HepG2 (cell line): ENCODE measurements around the gene PLPP3. TPM values are rescaled to one million over a fixed set of nuclear protein-coding genes. Genes with fewer than 3 reads are reported as not detected.

Source experiments
- DR1 ChIP-seq: sonication (generic); formaldehyde crosslinking; IDR thresholded peaks from 2 replicates; pipeline ENCODE4 v1.8.0; 2021; ENCODE audit warnings: mild to moderate bottlenecking, missing genetic modification reagents, inconsistent platforms
- FIP1L1 ChIP-seq: fragments of 200-400 bp; formaldehyde crosslinking; IDR thresholded peaks from 2 replicates; pipeline ENCODE4 v1.6.1; 2018; ENCODE audit warnings: low read depth, mild to moderate bottlenecking, low read length, moderate library complexity, borderline replicate concordance; ENCODE audit not compliant: insufficient read depth
- FOXA3 ChIP-seq: IDR thresholded peaks from 2 replicates; pipeline ENCODE4 v1.6.1; 2016; ENCODE audit warnings: missing genetic modification reagents, missing compliant biosample characterization
- FOXC1 ChIP-seq: sonication (generic); formaldehyde crosslinking; IDR thresholded peaks from 2 replicates; pipeline ENCODE4 v1.8.0; 2022; ENCODE audit warnings: mild to moderate bottlenecking, missing genetic modification reagents, borderline replicate concordance
- HCFC1 ChIP-seq: fragments of 150-350 bp; IDR thresholded peaks from 2 replicates; pipeline ENCODE4 v1.6.1; 2014; ENCODE audit warnings: low read depth, low read length
- HIVEP1 ChIP-seq: sonication (generic); formaldehyde crosslinking; IDR thresholded peaks from 2 replicates; pipeline ENCODE4 v1.4.0; 2020; ENCODE audit warnings: mild to moderate bottlenecking, missing genetic modification reagents
- KAT2B ChIP-seq: fragments of 150-350 bp; IDR thresholded peaks from 2 replicates; pipeline ENCODE4 v1.6.1; 2014; ENCODE audit warnings: low read depth, low read length, borderline replicate concordance
- NR2F1 ChIP-seq, 2 experiments: fragments of 450-650 bp in 1 of 2; formaldehyde crosslinking in 1 of 2; IDR thresholded peaks; 2 replicates each; pipeline versions ENCODE4 v1.5.0 to v1.6.1; 2016 to 2020; ENCODE audit warnings: mild to moderate bottlenecking in 1 of 2, missing compliant biosample characterization in 1 of 2, missing genetic modification reagents in 1 of 2, moderate library complexity in 1 of 2
- PPARG ChIP-seq: conservative IDR thresholded peaks from 2 replicates; pipeline ENCODE4 v1.6.1; 2016; ENCODE audit warnings: missing biosample characterization, missing genetic modification reagents
- RELA ChIP-seq: sonication (generic); formaldehyde crosslinking; IDR thresholded peaks from 2 replicates; pipeline ENCODE4 v1.4.0; 2020; ENCODE audit warnings: missing genetic modification reagents
- STAT5B ChIP-seq: sonication (generic); formaldehyde crosslinking; IDR thresholded peaks from 2 replicates; pipeline ENCODE4 v1.4.0; 2020; ENCODE audit warnings: missing genetic modification reagents
- YY1 ChIP-seq: IDR thresholded peaks from 2 replicates; pipeline ENCODE4 v1.6.1; 2011; ENCODE audit warnings: low read length, low read depth, moderate library complexity, mild to moderate bottlenecking; ENCODE audit not compliant: insufficient read depth, insufficient replicate concordance
- ZBTB20 ChIP-seq: sonication (generic); formaldehyde crosslinking; IDR thresholded peaks from 2 replicates; pipeline ENCODE4 v1.8.1; 2023; ENCODE audit warnings: missing genetic modification reagents, low read depth, mild to moderate bottlenecking, borderline replicate concordance
- ZBTB8A ChIP-seq: sonication (generic); formaldehyde crosslinking; IDR thresholded peaks from 2 replicates; pipeline ENCODE4 v1.4.0; 2020; ENCODE audit warnings: mild to moderate bottlenecking, low read depth, missing genetic modification reagents, borderline replicate concordance
- ZFP1 ChIP-seq: IDR thresholded peaks from 2 replicates; pipeline ENCODE4 v1.6.1; 2016
- ZNF20 ChIP-seq: sonication (generic); formaldehyde crosslinking; IDR thresholded peaks from 2 replicates; pipeline ENCODE4 v1.4.0; 2020; ENCODE audit warnings: mild to moderate bottlenecking, moderate library complexity, missing genetic modification reagents
- ZNF282 ChIP-seq: fragments of 450-650 bp; IDR thresholded peaks from 2 replicates; pipeline ENCODE4 v1.6.1; 2018; ENCODE audit not compliant: partially characterized antibody
- ZNF563 ChIP-seq: sonication (generic); formaldehyde crosslinking; IDR thresholded peaks from 2 replicates; pipeline ENCODE4 v1.8.0; 2022; ENCODE audit warnings: mild to moderate bottlenecking, moderate library complexity, missing genetic modification reagents
- ZNF780A ChIP-seq: sonication (generic); formaldehyde crosslinking; IDR thresholded peaks from 2 replicates; pipeline ENCODE4 v1.8.0; 2022; ENCODE audit warnings: mild to moderate bottlenecking, missing genetic modification reagents, moderate library complexity
- ZNF839 ChIP-seq: sonication (generic); formaldehyde crosslinking; IDR thresholded peaks from 2 replicates; pipeline ENCODE4 v1.4.0; 2020; ENCODE audit warnings: missing genetic modification reagents, mild to moderate bottlenecking, borderline replicate concordance
- polyA plus RNA-seq, 8 experiments: library from polyadenylated mRNA; depleted of rRNA in 3 of 8; stranded (reverse) in 7 of 8; unstranded in 1 of 8; fragments of >200 nt; fragmentation: Illumina TruSeq in 4 of 8; extraction: Trizol in 4 of 8; gene quantifications; 2 replicates each; pipeline versions ENCODE4 v1.2.1 to v1.2.3, GENCODE V29; 2011 to 2016; ENCODE audit warnings: low read depth in 4 of 8, missing spikeins in 1 of 8, mixed read lengths in 1 of 8; ENCODE audit not compliant: insufficient read depth in 1 of 8
- total RNA-seq, 5 experiments: library from RNA; depleted of rRNA; stranded (reverse); fragments of >200 nt; fragmentation: Illumina TruSeq; extraction: Trizol; gene quantifications; 2 replicates each; pipeline ENCODE4 v1.2.3, GENCODE V29; 2016; ENCODE audit warnings: low read depth in 1 of 5
- TF ChIP-seq, protein P1 (sequence below): IDR thresholded peaks from 2 replicates; pipeline ENCODE4 v1.6.1; 2016; ENCODE audit warnings: missing genetic modification reagents, missing compliant biosample characterization
- TF ChIP-seq, protein P2 (sequence below): IDR thresholded peaks from 2 replicates; pipeline ENCODE4 v1.6.1; 2018; ENCODE audit warnings: missing genetic modification reagents, mild to moderate bottlenecking, missing compliant biosample characterization
- TF ChIP-seq, protein P3 (sequence below): sonication (generic); formaldehyde crosslinking; conservative IDR thresholded peaks from 2 replicates; pipeline ENCODE4 v1.8.0; 2022; ENCODE audit warnings: missing genetic modification reagents
- TF ChIP-seq, protein P4 (sequence below): sonication (generic); formaldehyde crosslinking; IDR thresholded peaks from 2 replicates; pipeline ENCODE4 v1.8.0; 2022; ENCODE audit warnings: mild to moderate bottlenecking, missing genetic modification reagents; ENCODE audit not compliant: insufficient replicate concordance

Gene PLPP3
- total and polyA plus RNA-seq, 2 of the 13 experiments (the other 11 are each of a cell fraction or from before 2014, with no cell fraction given), result 49.7 to 65.8 TPM

DNA sequence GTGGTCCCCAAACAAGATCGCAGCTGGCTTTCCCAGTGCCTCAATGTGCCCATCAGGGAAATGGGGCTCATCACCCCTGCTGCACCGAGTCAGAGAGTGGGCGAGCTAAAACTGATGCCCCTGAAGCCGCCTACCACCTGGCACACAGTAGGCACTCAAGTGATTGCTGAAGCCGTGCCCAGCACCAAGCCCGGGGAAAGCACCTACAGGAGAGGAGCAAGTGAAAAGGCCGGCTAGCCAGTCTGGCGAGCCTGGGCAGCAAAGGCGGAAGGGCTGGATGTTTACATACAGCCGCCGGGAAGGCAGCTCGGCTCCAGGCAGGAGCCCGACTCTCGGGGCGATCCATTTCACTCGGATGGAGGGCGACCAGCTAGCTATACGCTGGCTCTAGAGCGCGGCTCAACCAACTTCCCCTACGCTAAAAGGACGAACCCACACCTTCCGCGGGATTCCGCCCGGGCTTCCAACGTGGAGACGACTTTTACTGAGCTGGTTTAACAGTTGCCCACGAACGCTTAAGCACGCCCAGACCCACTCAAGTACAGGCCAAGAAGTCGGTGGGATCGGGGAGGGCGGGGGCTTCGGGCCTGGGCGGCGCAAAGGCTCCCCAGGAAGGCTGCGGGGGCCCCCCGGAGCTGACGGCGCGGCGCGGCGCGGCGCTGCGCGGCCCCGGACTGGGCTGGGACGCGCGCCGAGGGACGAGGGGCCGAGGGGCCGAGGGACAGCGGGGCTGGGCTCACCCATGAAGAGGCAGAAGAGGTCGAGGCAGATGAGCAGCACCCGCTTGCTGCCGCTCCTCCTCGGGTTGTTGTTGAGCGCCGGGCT, 1.0 kb downstream of the PLPP3 start (continued):
- TF ChIP-seq HIVEP1 (CRISPR knock-in tag) (no peak), ZNF20 (CRISPR knock-in tag) (no peak), STAT5B (CRISPR knock-in tag) (no peak), FOXA3 (CRISPR knock-in tag) (peak; percentile 71), DR1 (no peak), HCFC1 (no peak), NR2F1 (CRISPR knock-in tag; IDR thresholded peaks at IDR 0.05) (no peak), ZNF282 (no peak), ZFP1 (CRISPR knock-in tag) (no peak), ZNF780A (CRISPR knock-in tag) (no peak), ZBTB20 (CRISPR knock-in tag) (no peak), KAT2B (no peak), ZBTB8A (CRISPR knock-in tag) (no peak), PPARG (CRISPR knock-in tag) (no peak), RELA (CRISPR knock-in tag) (no peak), YY1 (no peak), FIP1L1 (no peak), ZNF563 (CRISPR knock-in tag) (no peak; the same call in 1 of the 2 replicates), ZNF839 (CRISPR knock-in tag) (no peak), FOXC1 (CRISPR knock-in tag) (peak; percentile 6; the same call in 1 of the 2 replicates)
- TF ChIP-seq, protein P1, sequence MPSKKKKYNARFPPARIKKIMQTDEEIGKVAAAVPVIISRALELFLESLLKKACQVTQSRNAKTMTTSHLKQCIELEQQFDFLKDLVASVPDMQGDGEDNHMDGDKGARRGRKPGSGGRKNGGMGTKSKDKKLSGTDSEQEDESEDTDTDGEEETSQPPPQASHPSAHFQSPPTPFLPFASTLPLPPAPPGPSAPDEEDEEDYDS (CRISPR knock-in tag), result no peak
- TF ChIP-seq, protein P2, sequence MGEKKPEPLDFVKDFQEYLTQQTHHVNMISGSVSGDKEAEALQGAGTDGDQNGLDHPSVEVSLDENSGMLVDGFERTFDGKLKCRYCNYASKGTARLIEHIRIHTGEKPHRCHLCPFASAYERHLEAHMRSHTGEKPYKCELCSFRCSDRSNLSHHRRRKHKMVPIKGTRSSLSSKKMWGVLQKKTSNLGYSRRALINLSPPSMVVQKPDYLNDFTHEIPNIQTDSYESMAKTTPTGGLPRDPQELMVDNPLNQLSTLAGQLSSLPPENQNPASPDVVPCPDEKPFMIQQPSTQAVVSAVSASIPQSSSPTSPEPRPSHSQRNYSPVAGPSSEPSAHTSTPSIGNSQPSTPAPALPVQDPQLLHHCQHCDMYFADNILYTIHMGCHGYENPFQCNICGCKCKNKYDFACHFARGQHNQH (CRISPR knock-in tag), result no peak
- TF ChIP-seq, protein P3, sequence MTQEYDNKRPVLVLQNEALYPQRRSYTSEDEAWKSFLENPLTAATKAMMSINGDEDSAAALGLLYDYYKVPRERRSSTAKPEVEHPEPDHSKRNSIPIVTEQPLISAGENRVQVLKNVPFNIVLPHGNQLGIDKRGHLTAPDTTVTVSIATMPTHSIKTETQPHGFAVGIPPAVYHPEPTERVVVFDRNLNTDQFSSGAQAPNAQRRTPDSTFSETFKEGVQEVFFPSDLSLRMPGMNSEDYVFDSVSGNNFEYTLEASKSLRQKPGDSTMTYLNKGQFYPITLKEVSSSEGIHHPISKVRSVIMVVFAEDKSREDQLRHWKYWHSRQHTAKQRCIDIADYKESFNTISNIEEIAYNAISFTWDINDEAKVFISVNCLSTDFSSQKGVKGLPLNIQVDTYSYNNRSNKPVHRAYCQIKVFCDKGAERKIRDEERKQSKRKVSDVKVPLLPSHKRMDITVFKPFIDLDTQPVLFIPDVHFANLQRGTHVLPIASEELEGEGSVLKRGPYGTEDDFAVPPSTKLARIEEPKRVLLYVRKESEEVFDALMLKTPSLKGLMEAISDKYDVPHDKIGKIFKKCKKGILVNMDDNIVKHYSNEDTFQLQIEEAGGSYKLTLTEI, result no peak
- TF ChIP-seq, protein P4, sequence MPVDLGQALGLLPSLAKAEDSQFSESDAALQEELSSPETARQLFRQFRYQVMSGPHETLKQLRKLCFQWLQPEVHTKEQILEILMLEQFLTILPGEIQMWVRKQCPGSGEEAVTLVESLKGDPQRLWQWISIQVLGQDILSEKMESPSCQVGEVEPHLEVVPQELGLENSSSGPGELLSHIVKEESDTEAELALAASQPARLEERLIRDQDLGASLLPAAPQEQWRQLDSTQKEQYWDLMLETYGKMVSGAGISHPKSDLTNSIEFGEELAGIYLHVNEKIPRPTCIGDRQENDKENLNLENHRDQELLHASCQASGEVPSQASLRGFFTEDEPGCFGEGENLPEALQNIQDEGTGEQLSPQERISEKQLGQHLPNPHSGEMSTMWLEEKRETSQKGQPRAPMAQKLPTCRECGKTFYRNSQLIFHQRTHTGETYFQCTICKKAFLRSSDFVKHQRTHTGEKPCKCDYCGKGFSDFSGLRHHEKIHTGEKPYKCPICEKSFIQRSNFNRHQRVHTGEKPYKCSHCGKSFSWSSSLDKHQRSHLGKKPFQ (CRISPR knock-in tag), result no peak
